ENCODE measurements around the gene BCLAF3. TPM values are rescaled to one million over a fixed set of nuclear protein-coding genes. Genes with fewer than 3 reads are reported as not detected.

The BCLAF3 gene
- 5.0 and 5.1 TPM in 2 replicates for total RNA-seq
- 0.40 and 5.1 TPM in 2 replicates for polyA plus RNA-seq
- polyA plus RNA-seq (2011; cell fraction: cytosol; rRNA removed): 0.49 and 0.52 TPM in 2 replicates
- 3.1 and 4.2 TPM in 2 replicates for polyA plus RNA-seq (2011; cell fraction: nucleus; rRNA removed)
- 3.5 TPM in 2 replicates for polyA plus RNA-seq (2012)
- polyA minus RNA-seq: 0.70 and 1.4 TPM in 2 replicates
- polyA minus RNA-seq (2011; cell fraction: cytosol; rRNA and poly(A)+ RNA removed): 1.3 TPM
- polyA minus RNA-seq (2011; cell fraction: nucleus; rRNA and poly(A)+ RNA removed): 3.4 and 5.8 TPM in 2 replicates
- Bru-seq, nascent RNA: percentile 58 among the genes with signal in this experiment
- BruChase-seq, experiment 1, labeled RNA remaining after a 6-hour chase: percentile 57 among the genes with signal in this experiment
- BruChase-seq, experiment 2, labeled RNA remaining after a 2-hour chase: percentile 67 among the genes with signal in this experiment
- long read RNA-seq, partial matches to known transcripts: 1 of 13 reads
- long read RNA-seq, other reads (novel, unspliced or antisense): 12 of 13 reads

- H3K27ac ChIP-seq (ENCODE audit: insufficient read depth, low read depth, low read length): no peak within 1 kb of the TSS
- no peaks in the 10 kb centered on the region for H3K9me3 ChIP-seq (replicated peaks; ENCODE audit: control insufficient read depth, insufficient read depth, low read length)
- H3K4me2 ChIP-seq (ENCODE audit: insufficient read depth, low read length): peak within 1 kb of the TSS; percentile 84
- DNase-seq (ENCODE audit: low read depth, low spot score) (peak; percentile 76), FAIRE-seq (peak; percentile 93)
- H4K20me1 ChIP-seq (replicated peaks; ENCODE audit: control insufficient read depth, extremely low read depth, insufficient read depth, low read length): no peaks in the 10 kb centered on the region
- H3K36me3 ChIP-seq (ENCODE audit: control insufficient read depth in 2 of 2, extremely low read depth in 1 of 2, insufficient read depth in 2 of 2, low read length in 2 of 2): no peaks in the 10 kb centered on the region
- peaks cover 3% of the 10 kb centered on the region for H3K4me1 ChIP-seq (ENCODE audit: control insufficient read depth, extremely low read depth, insufficient read depth, low read length)
- H3K79me2 ChIP-seq (ENCODE audit: control insufficient read depth, insufficient read depth, low read length): no peaks in the 10 kb centered on the region
- CTCF ChIA-PET: interaction anchor here (1.7 kb wide), 1 partner anchor 86 kb away, joined by 11 read pairs; no protein-coding TSS in a partner anchor
- H3K27me3 ChIP-seq (ENCODE audit: control insufficient read depth in 2 of 2, insufficient read depth in 2 of 2, low read length in 2 of 2): no peaks in the 10 kb centered on the region
- no peaks in the 10 kb centered on the region for H3K9me1 ChIP-seq (replicated peaks; ENCODE audit: control insufficient read depth, extremely low read depth, insufficient read depth, low read length)
- no TSS peak for BruUV-seq (replicated peaks)
- dilution Hi-C loops (cut with MboI; ENCODE audit: extremely low pct_ligation_motif_present, low sequenced_read_pairs): no loop called here
- peak within 1 kb of the TSS; percentile 83 for H2AFZ ChIP-seq (ENCODE audit: low read depth, low read length)
- POLR2A ChIA-PET: no interaction called here
- no peak for TF ChIP-seq EZH2 (IDR thresholded peaks at IDR 0.05; ENCODE audit: borderline replicate concordance, low read depth, low read length, severe bottlenecking)
- peak; percentile 65 to 80 for TF ChIP-seq CTCF (IDR thresholded peaks at IDR 0.05; ENCODE audit: extremely low read depth in 1 of 2, insufficient read depth in 1 of 2, low read depth in 1 of 2, low read length in 2 of 2)
- peak within 1 kb of the TSS; percentile 47 for H3K9ac ChIP-seq (replicated peaks; ENCODE audit: extremely low read depth, insufficient read depth, low read length)
- peak within 1 kb of the TSS; percentile 60 to 74 (median 65) for H3K4me3 ChIP-seq (replicated peaks in 1 of 3; ENCODE audit: insufficient read depth in 1 of 3, low read depth in 1 of 3, low read length in 3 of 3)
- intact Hi-C loops (cut with micrococcal nuclease): loop anchor here (1.0 to 2.0 kb wide), 7 partner anchors 77 to 618 kb away; no protein-coding TSS in a partner anchor
These were observed at the start of gene BCLAF3 for GRCh38 chrX:19990556-19991349. Gene BCLAF3, minus strand, starts transcription at chrX:19991061. Its CDS starts 20,797 bp downstream, at chrX:19970264.
